Cerebellar cortex (tissue), 1 donor: ENCODE data around the gene ANO7.
A peak's percentile ranks its signal among the peaks of the same experiment; 100 is the strongest.

Experiments used
- DNase-seq: peaks from one replicate; pipeline ENCODE4 v3.0.0-alpha.2; 2015; ENCODE audit warnings: low spot score

The ANO7 gene, protein sequence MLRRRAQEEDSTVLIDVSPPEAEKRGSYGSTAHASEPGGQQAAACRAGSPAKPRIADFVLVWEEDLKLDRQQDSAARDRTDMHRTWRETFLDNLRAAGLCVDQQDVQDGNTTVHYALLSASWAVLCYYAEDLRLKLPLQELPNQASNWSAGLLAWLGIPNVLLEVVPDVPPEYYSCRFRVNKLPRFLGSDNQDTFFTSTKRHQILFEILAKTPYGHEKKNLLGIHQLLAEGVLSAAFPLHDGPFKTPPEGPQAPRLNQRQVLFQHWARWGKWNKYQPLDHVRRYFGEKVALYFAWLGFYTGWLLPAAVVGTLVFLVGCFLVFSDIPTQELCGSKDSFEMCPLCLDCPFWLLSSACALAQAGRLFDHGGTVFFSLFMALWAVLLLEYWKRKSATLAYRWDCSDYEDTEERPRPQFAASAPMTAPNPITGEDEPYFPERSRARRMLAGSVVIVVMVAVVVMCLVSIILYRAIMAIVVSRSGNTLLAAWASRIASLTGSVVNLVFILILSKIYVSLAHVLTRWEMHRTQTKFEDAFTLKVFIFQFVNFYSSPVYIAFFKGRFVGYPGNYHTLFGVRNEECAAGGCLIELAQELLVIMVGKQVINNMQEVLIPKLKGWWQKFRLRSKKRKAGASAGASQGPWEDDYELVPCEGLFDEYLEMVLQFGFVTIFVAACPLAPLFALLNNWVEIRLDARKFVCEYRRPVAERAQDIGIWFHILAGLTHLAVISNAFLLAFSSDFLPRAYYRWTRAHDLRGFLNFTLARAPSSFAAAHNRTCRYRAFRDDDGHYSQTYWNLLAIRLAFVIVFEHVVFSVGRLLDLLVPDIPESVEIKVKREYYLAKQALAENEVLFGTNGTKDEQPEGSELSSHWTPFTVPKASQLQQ

GRCh38 chr2:241188361-241189092 is at the start of gene ANO7:
Gene ANO7 (plus strand): TSS chr2:241188677. CDS start chr2:241190064, 1,387 bp downstream.
- DNase-seq = no peak

DNA sequence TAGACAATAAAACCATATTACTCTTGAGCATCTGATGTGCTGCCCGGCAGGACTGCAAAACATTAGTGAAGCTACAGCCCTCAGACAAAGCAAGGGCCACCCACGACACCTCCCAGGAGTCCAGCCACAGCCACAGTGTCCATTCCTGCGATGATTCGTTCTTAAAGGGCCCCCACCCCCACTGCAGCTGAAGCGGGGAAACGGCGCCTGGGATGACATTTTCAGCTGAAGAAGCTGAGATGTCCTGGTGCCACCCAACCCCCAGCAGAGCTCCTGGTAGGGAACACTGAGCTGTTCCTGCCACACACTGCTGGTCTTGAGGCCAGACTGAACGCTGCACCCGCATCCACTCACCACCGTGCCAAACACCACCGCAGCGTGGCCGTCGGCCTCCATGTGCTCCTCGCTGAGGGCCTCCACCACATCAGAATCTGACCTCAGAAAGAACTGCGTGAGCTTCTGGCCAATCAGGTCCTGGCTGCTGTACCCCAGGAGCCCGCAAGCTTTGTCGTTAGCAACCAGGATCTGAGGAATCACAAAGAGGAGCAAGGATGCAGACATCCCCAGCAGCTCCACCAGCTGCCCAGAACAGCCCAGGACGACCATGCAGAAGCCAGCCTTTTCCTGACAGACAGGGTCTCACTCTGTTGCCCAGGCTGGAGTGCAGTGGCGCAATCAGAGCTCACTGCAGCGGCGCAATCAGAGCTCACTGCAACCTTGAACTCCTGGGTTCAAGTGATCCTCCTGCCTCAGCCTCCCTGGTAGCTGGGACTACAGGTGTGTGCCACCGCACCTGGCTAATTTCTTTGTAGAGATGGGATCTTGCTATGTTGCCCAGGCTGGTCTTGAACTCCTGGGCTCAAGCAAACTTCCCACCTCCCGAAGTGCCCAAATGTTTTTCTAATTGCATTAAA is 48.7 kb upstream of the ANO7 start:
- DNase-seq = no peak

- no peak for DNase-seq
These were observed 48.0 kb upstream of the ANO7 start for GRCh38 chr2:241140445-241140840.

DNA sequence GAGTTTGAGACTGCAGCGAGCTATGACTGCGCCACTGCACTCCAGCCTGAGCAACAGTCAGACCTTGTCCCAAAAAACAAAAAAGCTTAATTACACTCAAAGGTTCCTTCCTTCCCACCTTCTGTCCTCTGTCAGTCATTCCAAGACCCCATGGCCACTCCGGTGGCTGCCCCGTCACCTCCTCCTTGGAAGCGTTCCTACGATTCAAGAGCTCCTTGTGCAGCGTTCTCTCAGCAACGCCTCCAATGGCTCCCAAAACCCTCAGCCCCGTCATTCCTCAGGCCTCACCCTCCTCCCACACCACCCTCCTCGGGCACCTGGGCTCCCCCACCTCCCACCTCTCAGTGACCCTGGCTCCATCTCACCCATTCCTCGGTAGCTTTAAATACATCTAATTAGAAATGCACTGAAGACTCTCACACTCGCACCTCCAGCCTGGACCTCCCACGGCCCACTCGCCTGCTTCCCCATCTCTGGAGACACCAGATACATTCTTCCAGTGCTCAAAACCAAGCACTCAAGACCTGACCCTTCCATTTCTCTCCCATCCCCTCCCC is 47.2 kb upstream of the ANO7 start:
- DNase-seq = no peak

DNA sequence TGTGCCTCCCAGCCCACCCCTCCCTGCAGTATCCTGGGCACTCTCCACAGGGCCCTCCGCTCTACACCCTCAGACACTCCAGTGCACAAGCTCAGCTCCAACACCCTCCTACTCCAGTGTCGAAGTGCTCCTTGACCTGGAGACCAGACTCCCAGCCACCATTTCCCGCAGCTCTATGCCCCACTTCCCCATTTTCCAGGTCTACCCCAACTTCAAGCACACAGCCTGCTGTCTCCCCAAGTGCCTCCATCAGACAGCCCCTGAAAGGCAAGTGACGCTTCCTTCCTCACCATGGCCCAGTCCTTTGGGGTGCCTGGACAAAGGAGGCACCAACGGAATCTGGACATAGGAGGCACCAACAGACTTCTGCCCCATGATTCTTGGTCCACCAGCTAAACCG is 46.4 kb upstream of the ANO7 start:
- DNase-seq = no peak

DNA sequence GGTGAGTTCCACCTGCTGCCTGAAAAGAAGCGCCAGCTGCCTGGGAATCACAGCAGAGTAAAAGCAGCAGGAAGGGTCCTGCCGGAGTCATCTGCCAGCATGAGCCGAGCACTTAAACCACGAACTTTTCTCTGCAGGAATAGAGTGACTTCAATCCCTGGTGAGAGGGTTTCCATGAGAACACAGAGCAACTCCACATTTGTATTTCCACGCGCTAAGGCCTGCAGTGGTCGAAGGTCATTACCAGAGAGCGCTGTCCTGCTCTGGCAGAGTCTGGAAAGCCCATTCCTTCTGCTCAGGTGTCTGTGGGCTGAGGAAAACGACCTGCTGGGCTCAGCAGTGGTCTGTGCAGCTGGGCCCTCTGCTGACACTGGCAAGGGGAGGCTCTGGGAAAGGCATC is 45.9 kb upstream of the ANO7 start:
- no peak for DNase-seq

GRCh38 chr2:241146286-241146685 is 42.2 kb upstream of the ANO7 start:
- DNase-seq = no peak

GRCh38 chr2:241147336-241147735 is 41.1 kb upstream of the ANO7 start:
- DNase-seq = no peak

GRCh38 chr2:241148239-241148638 is 40.2 kb upstream of the ANO7 start:
- no peak for DNase-seq

GRCh38 chr2:241148891-241149674 is 39.4 kb upstream of the ANO7 start, which contains the start of gene PASK:
Gene PASK (minus strand): TSS chr2:241149472. CDS start chr2:241143032, 6,440 bp downstream.
- peak; percentile 98 for DNase-seq

- DNase-seq = no peak
These were observed 38.9 kb upstream of the ANO7 start for GRCh38 chr2:241149675-241149924.

GRCh38 chr2:241149925-241150659 is 38.4 kb upstream of the ANO7 start, which contains the start of gene PPP1R7:
Gene PPP1R7 (plus strand): TSS chr2:241150467. CDS start chr2:241150496, 29 bp downstream.
- peak; percentile 94 for DNase-seq

DNA sequence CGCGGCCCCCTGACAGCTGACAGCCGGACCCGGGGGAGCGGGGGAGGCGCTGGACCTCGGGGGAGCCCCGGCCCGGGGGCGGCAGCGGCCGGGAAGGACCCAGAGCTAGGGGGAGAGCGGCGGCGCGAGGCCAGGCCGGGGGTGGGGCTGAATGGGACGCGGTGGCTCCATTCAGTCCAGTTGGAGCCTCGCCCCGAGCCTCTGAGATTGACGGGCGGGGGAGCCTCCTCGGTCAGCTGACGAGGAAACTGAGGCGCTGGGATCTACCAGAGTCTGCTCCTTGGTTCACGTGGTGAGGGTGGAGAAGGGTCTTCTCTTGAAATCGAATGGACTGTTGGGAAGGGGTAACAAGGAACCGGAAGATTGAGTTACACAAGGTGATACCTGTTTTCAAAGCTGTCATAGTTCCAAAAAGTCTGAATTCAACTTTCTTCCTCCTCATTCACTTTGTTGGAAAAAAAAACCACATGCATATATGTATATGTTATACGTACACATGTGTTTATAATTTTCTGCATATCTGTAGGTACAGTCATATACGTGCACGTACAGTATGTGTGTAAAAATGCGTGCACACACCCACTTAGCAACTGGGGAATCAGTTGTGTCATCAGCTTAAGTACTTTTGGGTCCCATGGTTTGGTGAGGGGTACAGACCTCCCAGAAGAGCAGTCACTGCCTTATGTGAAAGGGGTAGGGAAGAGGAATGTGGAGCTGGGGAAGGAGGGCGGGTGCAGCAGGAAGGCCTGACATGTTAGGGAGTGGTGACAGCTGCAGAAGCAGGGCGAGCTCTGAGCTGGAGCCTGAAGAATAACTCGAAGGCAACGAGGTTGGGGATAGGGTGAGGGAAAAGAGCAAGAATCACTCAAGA is 37.6 kb upstream of the ANO7 start:
- peak; percentile 26 for DNase-seq

GRCh38 chr2:241151934-241152660 is 36.4 kb upstream of the ANO7 start:
- no peak for DNase-seq

DNA sequence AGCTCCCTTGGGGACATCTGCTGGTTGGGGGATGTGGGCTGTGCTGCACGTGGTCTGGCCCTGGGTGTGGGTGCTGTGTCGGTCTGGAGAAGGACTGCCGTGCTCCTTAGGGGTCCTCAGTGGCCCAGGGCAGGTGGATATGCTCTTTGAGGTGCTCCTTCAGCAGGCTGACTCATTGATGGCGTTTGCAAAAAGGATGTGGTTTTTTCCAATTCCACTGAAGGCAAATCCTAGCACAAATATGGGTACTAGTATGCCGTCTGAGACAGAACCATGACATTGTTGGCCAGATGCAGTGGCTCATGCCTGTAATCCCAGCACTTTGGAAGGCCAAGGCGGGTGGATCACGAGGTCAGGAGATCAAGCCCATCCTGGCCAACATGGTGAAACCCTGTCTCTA is 34.9 kb upstream of the ANO7 start:
- no peak for DNase-seq

- no peak for DNase-seq
These were observed 33.6 kb upstream of the ANO7 start for GRCh38 chr2:241154915-241155314.

DNA sequence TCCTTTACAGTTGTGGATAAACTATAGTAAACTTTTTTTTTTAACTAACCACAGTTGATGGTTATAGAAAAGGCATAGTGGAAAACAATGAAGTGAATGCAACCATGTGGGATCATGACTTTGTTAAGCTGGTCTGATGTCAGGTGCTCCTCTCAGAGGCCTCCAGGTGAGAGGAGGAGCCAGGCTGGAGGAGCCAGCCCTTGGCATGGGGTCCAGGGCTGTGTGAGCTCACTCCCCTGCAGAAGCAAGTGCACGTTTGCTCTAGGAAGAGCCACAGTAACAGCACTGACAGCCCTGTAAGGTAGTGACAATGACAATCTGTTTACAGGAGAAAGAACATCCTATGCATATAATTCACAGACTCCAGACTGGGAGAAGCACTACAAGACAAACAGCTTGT is 32.5 kb upstream of the ANO7 start:
- DNase-seq = no peak

GRCh38 chr2:241156971-241157441 is 31.5 kb upstream of the ANO7 start:
- peak; percentile 58 for DNase-seq
